MM.1S (cell line): ENCODE results near the gene RALGDS.

Experiments used
- DNase-seq: peaks from one replicate; pipeline ENCODE4 v3.0.0-alpha.2; 2015
- H2AFZ ChIP-seq: fragments of 300-600 bp; sonication (generic); 2 replicates; pipeline ENCODE4 v1.6.0; 2016; ENCODE audit warnings: antibody characterized with exemption, low read length
- H3F3A ChIP-seq: fragments of 300-600 bp; sonication (generic); 2 replicates; pipeline ENCODE4 v1.6.1; 2016; ENCODE audit warnings: mild to moderate bottlenecking, antibody characterized with exemption, low read length, moderate library complexity, mixed read lengths; ENCODE audit not compliant: insufficient read depth
- H3K27ac ChIP-seq: fragments of 300-600 bp; sonication (generic); 2 replicates; pipeline ENCODE4 v1.5.1; 2016; ENCODE audit warnings: mild to moderate bottlenecking, low read length
- H3K27me3 ChIP-seq: fragments of 300-600 bp; sonication (generic); replicated peaks from 2 replicates; pipeline ENCODE4 v1.6.0; 2016; ENCODE audit warnings: low read length; ENCODE audit not compliant: insufficient read depth
- H3K36me3 ChIP-seq: fragments of 300-600 bp; sonication (generic); replicated peaks from 2 replicates; pipeline ENCODE4 v1.6.1; 2016; ENCODE audit warnings: mild to moderate bottlenecking, low read length, mixed read lengths; ENCODE audit not compliant: insufficient read depth
- H3K4me1 ChIP-seq: fragments of 300-600 bp; sonication (generic); 2 replicates; pipeline ENCODE4 v1.6.1; 2016; ENCODE audit warnings: low read length, mixed read lengths
- H3K4me2 ChIP-seq: fragments of 300-600 bp; sonication (generic); 2 replicates; pipeline ENCODE4 v1.6.0; 2016; ENCODE audit warnings: low read depth, low read length
- H3K4me3 ChIP-seq: fragments of 300-600 bp; sonication (generic); 2 replicates; pipeline ENCODE4 v1.5.1; 2016; ENCODE audit warnings: low read length, mixed read lengths
- H3K79me2 ChIP-seq: fragments of 300-600 bp; sonication (generic); 2 replicates; pipeline ENCODE4 v1.6.1; 2016; ENCODE audit warnings: mixed run types, low read length, mixed read lengths
- H3K9ac ChIP-seq: fragments of 300-600 bp; sonication (generic); 2 replicates; pipeline ENCODE4 v1.6.1; 2016; ENCODE audit warnings: low read length, mixed read lengths
- H3K9me2 ChIP-seq: fragments of 300-600 bp; sonication (generic); replicated peaks from 2 replicates; pipeline ENCODE4 v1.6.1; 2016; ENCODE audit warnings: mild to moderate bottlenecking, low read length, mixed read lengths; ENCODE audit not compliant: insufficient read depth
- H3K9me3 ChIP-seq: fragments of 300-600 bp; sonication (generic); replicated peaks from 2 replicates; pipeline ENCODE4 v1.6.1; 2016; ENCODE audit warnings: mild to moderate bottlenecking, low read length, mixed read lengths; ENCODE audit not compliant: insufficient read depth
- H4K20me1 ChIP-seq: fragments of 300-600 bp; sonication (generic); 2 replicates; pipeline ENCODE4 v1.6.1; 2016; ENCODE audit warnings: mild to moderate bottlenecking, low read length, moderate library complexity, mixed read lengths; ENCODE audit not compliant: insufficient read depth
- EZH2 ChIP-seq: fragments of 300-600 bp; sonication (generic); optimal IDR thresholded peaks from 2 replicates; pipeline ENCODE3; 2017; ENCODE audit warnings: low read depth, mild to moderate bottlenecking, antibody characterized with exemption, low read length, mixed read lengths
- EZH2phosphoT487 ChIP-seq: fragments of 300-600 bp; sonication (generic); IDR thresholded peaks from 2 replicates; pipeline ENCODE4 v1.6.1; 2018; ENCODE audit warnings: antibody characterized with exemption, low read length
- TF ChIP-seq, protein P1 (sequence below): fragments of 300-600 bp; sonication (generic); IDR thresholded peaks from 2 replicates; pipeline ENCODE4 v1.5.1; 2016; ENCODE audit warnings: antibody characterized with exemption, low read length, mixed read lengths

RALGDS gene

DNA sequence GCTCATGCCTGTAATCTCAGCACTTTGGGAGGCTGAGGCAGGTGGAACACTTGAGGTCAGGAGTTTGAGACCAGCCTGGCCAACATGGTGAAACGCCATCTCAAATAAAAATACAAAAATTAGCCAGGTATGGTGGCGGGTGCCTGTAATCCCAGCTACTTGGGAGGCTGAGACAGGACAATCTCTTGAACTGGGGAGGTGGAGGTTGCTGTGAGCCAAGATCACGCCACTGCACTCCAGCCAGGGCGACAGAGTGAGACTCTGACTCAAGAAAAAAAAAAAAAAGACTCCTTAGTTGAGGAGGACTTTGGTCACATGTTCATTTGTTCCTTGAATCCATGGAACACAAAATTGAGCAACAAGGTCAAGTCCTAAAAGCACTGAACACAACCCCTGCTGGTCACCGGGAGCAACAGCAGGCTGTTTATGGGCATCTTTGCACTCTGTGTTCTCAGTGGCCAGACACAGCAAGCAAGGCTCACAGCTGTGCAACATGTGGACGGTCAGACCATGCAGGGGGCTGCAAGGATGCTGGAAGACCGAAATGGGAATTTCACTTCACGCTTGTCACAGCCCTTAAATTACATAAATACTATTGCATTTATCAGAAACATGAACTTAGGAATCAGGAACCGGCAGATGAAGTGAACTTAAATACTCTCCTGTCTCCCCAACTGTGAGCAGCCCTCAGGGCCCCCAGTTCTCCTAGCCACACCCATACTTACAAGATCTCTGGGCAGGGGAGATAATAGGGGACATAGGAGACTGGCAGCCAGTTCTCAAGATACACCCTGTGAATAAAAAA is 39.9 kb upstream of the RALGDS start:
- Histone ChIP-seq H3K9me2 (no peaks in the 10 kb centered on the region), H3K79me2 (no peaks in the 10 kb centered on the region), H2AFZ (no peak overlapping the region), H3K27me3 (peaks cover 86% of the 10 kb centered on the region), H4K20me1 (no peaks in the 10 kb centered on the region), H3F3A (no peaks in the 10 kb centered on the region), H3K4me1 (no peaks in the 10 kb centered on the region), H3K9me3 (no peaks in the 10 kb centered on the region), H3K4me3 (no peak overlapping the region), H3K9ac (no peak overlapping the region), H3K4me2 (no peak overlapping the region), H3K27ac (no peak overlapping the region), H3K36me3 (no peaks in the 10 kb centered on the region)
- DNase-seq = peak; percentile 49
- TF ChIP-seq EZH2phosphoT487 = no peak
- TF ChIP-seq, protein P1, sequence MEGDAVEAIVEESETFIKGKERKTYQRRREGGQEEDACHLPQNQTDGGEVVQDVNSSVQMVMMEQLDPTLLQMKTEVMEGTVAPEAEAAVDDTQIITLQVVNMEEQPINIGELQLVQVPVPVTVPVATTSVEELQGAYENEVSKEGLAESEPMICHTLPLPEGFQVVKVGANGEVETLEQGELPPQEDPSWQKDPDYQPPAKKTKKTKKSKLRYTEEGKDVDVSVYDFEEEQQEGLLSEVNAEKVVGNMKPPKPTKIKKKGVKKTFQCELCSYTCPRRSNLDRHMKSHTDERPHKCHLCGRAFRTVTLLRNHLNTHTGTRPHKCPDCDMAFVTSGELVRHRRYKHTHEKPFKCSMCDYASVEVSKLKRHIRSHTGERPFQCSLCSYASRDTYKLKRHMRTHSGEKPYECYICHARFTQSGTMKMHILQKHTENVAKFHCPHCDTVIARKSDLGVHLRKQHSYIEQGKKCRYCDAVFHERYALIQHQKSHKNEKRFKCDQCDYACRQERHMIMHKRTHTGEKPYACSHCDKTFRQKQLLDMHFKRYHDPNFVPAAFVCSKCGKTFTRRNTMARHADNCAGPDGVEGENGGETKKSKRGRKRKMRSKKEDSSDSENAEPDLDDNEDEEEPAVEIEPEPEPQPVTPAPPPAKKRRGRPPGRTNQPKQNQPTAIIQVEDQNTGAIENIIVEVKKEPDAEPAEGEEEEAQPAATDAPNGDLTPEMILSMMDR = peak; percentile 67

DNA sequence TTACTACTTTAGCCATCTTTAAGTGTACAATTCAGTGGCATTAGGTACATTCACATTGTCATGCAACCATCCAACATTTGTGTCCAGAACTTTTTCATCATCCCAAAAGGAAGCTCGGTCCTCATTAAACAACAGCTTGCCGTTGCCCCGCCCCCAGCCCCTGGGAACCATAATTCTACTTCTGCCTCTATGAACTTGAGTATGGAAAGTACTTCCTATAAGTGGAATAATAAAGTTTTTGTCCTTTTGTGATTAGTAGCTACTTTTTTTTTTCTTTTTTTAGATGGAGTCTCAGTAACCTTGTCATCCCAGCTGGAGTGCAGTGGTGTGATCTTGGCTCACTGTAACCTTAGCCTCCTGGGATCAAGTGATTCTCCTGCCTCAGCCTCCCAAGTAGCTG is 37.7 kb upstream of the RALGDS start:
- Histone ChIP-seq H3K9ac (no peak overlapping the region), H3K4me3 (no peak overlapping the region), H3K27ac (no peak overlapping the region), H3K9me3 (no peaks in the 10 kb centered on the region), H3K79me2 (no peaks in the 10 kb centered on the region), H4K20me1 (no peaks in the 10 kb centered on the region), H3K9me2 (no peaks in the 10 kb centered on the region), H3K36me3 (no peaks in the 10 kb centered on the region), H3K4me1 (no peaks in the 10 kb centered on the region), H2AFZ (no peak overlapping the region), H3K27me3 (peaks cover 88% of the 10 kb centered on the region), H3K4me2 (no peak overlapping the region), H3F3A (no peaks in the 10 kb centered on the region)
- TF ChIP-seq EZH2 (no peak), EZH2phosphoT487 (no peak)
- TF ChIP-seq, protein P1 = no peak
- no peak for DNase-seq

DNA sequence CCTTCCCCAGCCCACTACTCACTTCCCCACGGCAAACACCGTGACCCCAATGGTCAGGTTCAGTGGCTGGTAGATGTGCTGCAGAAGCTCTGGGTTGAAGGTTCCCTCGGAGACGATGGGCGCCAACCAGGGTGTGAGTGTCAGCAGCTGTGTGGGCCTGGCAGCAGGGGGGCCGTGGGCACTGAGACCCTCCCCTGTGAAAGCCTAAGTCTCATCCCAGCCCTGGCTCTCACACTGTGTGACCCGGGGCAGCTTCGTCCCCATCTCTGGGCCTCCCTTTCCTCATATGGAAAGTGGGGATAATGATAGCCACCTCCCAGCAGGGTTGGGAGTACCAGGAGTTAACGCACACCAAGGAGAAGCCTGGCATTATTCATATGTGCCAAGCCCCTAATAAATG is 34.1 kb upstream of the RALGDS start:
- no peak overlapping the region for H3K27ac ChIP-seq
- H3K9me3 ChIP-seq = no peaks in the 10 kb centered on the region
- H4K20me1 ChIP-seq = no peaks in the 10 kb centered on the region
- H3K27me3 ChIP-seq = peaks cover 69% of the 10 kb centered on the region
- TF ChIP-seq, protein P1 = no peak
- no peak for TF ChIP-seq EZH2phosphoT487
- TF ChIP-seq EZH2 = no peak
- no peaks in the 10 kb centered on the region for H3K9me2 ChIP-seq
- H3F3A ChIP-seq = no peaks in the 10 kb centered on the region
- H2AFZ ChIP-seq = no peak overlapping the region
- H3K4me3 ChIP-seq = no peak overlapping the region
- H3K9ac ChIP-seq = no peak overlapping the region
- H3K79me2 ChIP-seq = no peaks in the 10 kb centered on the region
- no peak for DNase-seq
- H3K4me2 ChIP-seq = no peak overlapping the region
- no peaks in the 10 kb centered on the region for H3K36me3 ChIP-seq
- H3K4me1 ChIP-seq = no peaks in the 10 kb centered on the region
